CD14-positive monocyte (primary cell): ENCODE results near the gene ELMO1. TPM values are rescaled to one million over a fixed set of nuclear protein-coding genes. Genes with fewer than 3 reads are reported as not detected.

Experiments used
- DNase-seq, 3 donors: peaks; one replicate each; pipeline ENCODE4 v3.0.0-alpha.2; 2011 to 2022
- H2AFZ ChIP-seq: 2 replicates; pipeline ENCODE4 v1.6.0; 2012; ENCODE audit warnings: mild to moderate bottlenecking, low read depth, low read length, inconsistent platforms; ENCODE audit not compliant: insufficient read depth, poor library complexity, severe bottlenecking
- H3K27ac ChIP-seq, 2 donors: 1 replicate in 1 of 2; 2 replicates in 1 of 2; pipeline ENCODE4 v1.5.1; 2012 to 2013; ENCODE audit warnings: low read length in 2 of 2, control low read depth in 1 of 2, inconsistent platforms in 1 of 2, low read depth in 1 of 2, mild to moderate bottlenecking in 1 of 2
- H3K27me3 ChIP-seq, 2 donors: one replicate each; pipeline versions ENCODE4 v1.6.0 to v1.6.1; 2011 to 2013; ENCODE audit warnings: low read length in 2 of 2; ENCODE audit not compliant: control insufficient read depth in 2 of 2, insufficient read depth in 2 of 2
- H3K36me3 ChIP-seq, 2 donors: replicated peaks in 1 of 2; 1 replicate in 1 of 2; 2 replicates in 1 of 2; pipeline versions ENCODE4 v1.5.1 to v1.6.1; 2012 to 2013; ENCODE audit warnings: low read length in 2 of 2, control low read depth in 1 of 2, inconsistent platforms in 1 of 2, mild to moderate bottlenecking in 1 of 2; ENCODE audit not compliant: insufficient read depth in 2 of 2, control insufficient read depth in 1 of 2
- H3K4me1 ChIP-seq, 2 donors: 1 replicate in 1 of 2; 2 replicates in 1 of 2; pipeline versions ENCODE4 v1.5.1 to v1.6.1; 2012 to 2013; ENCODE audit warnings: low read length in 2 of 2, control low read depth in 1 of 2, inconsistent platforms in 1 of 2, mild to moderate bottlenecking in 1 of 2, moderate library complexity in 1 of 2; ENCODE audit not compliant: insufficient read depth in 2 of 2, control insufficient read depth in 1 of 2
- H3K4me2 ChIP-seq: replicated peaks from 2 replicates; pipeline ENCODE3; 2012; ENCODE audit warnings: low read length, moderate library complexity, mild to moderate bottlenecking; ENCODE audit not compliant: poor library complexity, severe bottlenecking; ENCODE audit errors: extremely low read depth
- H3K4me3 ChIP-seq, 3 experiments: fragments of 200-600 bp in 1 of 3; sonication (generic) in 1 of 3; replicated peaks in 1 of 3; 1 replicate in 2 of 3; 2 replicates in 1 of 3; pipeline ENCODE4 v1.5.1; 2011 to 2013; ENCODE audit warnings: low read length in 3 of 3, mild to moderate bottlenecking in 3 of 3, control low read depth in 2 of 3, low read depth in 2 of 3, inconsistent platforms in 1 of 3, moderate library complexity in 1 of 3
- H3K79me2 ChIP-seq: 2 replicates; pipeline ENCODE4 v1.6.0; 2012; ENCODE audit warnings: mild to moderate bottlenecking, control low read depth, inconsistent platforms, low read length, moderate library complexity; ENCODE audit not compliant: insufficient read depth
- H3K9ac ChIP-seq: 2 replicates; pipeline ENCODE4 v1.6.0; 2017; ENCODE audit warnings: low read length, mild to moderate bottlenecking; ENCODE audit not compliant: insufficient read depth, poor library complexity, severe bottlenecking
- H3K9me3 ChIP-seq, 2 donors: replicated peaks in 1 of 2; 1 replicate in 1 of 2; 2 replicates in 1 of 2; pipeline versions ENCODE4 v1.5.1 to v1.6.1; 2012 to 2013; ENCODE audit warnings: low read length in 2 of 2, control low read depth in 1 of 2; ENCODE audit not compliant: control insufficient read depth in 1 of 2, insufficient read depth in 1 of 2
- H4K20me1 ChIP-seq: 2 replicates; pipeline ENCODE4 v1.6.0; 2012; ENCODE audit warnings: mild to moderate bottlenecking, low read length, control low read depth, moderate library complexity; ENCODE audit not compliant: insufficient read depth
- H3K27ac Mint-ChIP-seq, 7 donors: one replicate each; pipeline ENCODE4 v1.8.0; 2020; ENCODE audit warnings: mild to moderate bottlenecking in 7 of 7, mixed read lengths in 7 of 7, moderate library complexity in 6 of 7, inconsistent platforms in 2 of 7
- H3K27me3 Mint-ChIP-seq, 3 donors: one replicate each; pipeline ENCODE4 v1.8.0; 2021 to 2022; ENCODE audit warnings: low read depth in 3 of 3, mild to moderate bottlenecking in 3 of 3, mixed read lengths in 3 of 3, moderate library complexity in 3 of 3, inconsistent platforms in 1 of 3
- H3K36me3 Mint-ChIP-seq, 2 donors: one replicate each; pipeline ENCODE4 v1.8.0; 2020; ENCODE audit warnings: mixed read lengths in 2 of 2, inconsistent platforms in 1 of 2, mild to moderate bottlenecking in 1 of 2
- H3K4me1 Mint-ChIP-seq: one replicate; pipeline ENCODE4 v1.8.0; 2020; ENCODE audit warnings: mild to moderate bottlenecking, mixed read lengths
- H3K4me3 Mint-ChIP-seq, 2 donors: one replicate each; pipeline ENCODE4 v1.8.0; 2020; ENCODE audit warnings: mild to moderate bottlenecking in 2 of 2, mixed read lengths in 2 of 2, moderate library complexity in 1 of 2
- H3K9me3 Mint-ChIP-seq, 7 donors: one replicate each; pipeline ENCODE4 v1.8.0; 2020 to 2022; ENCODE audit warnings: mixed read lengths in 7 of 7, mild to moderate bottlenecking in 6 of 7, moderate library complexity in 6 of 7, inconsistent platforms in 2 of 7
- WGBS: methylation state at CpG from one replicate; pipeline ENCODE4 v1.1.5; 2013; ENCODE audit warnings: missing lambda C conversion rate; ENCODE audit not compliant: insufficient coverage; 5-methylcytosine and 5-hydroxymethylcytosine counted together
- intact Hi-C, 2 donors: fragments of 100-400 bp; cut with micrococcal nuclease; formaldehyde crosslinking; loops; one replicate each; pipeline versions ENCODE4 v1.15.0 to v1.15.1; 2023
- polyA plus RNA-seq, 3 donors: library from polyadenylated mRNA; depleted of rRNA in 1 of 3; unstranded in 2 of 3; stranded (reverse) in 1 of 3; fragments of 300-500 nt in 2 of 3; fragments of >200 nt in 1 of 3; fragmentation: Illumina TruSeq in 2 of 3; gene quantifications; 1 replicate in 2 of 3; 2 replicates in 1 of 3; pipeline ENCODE4 v1.2.3, GENCODE V29; 2012 to 2021
- TF ChIP-seq, protein P1 (sequence below): fragments of 200-600 bp; IDR thresholded peaks from one replicate; pipeline ENCODE4 v1.8.0; 2022; ENCODE audit warnings: antibody characterized with exemption, mild to moderate bottlenecking

ELMO1 gene
- polyA plus RNA-seq, 3 donors: 46.6 to 50.2 (median 46.7) TPM

DNA sequence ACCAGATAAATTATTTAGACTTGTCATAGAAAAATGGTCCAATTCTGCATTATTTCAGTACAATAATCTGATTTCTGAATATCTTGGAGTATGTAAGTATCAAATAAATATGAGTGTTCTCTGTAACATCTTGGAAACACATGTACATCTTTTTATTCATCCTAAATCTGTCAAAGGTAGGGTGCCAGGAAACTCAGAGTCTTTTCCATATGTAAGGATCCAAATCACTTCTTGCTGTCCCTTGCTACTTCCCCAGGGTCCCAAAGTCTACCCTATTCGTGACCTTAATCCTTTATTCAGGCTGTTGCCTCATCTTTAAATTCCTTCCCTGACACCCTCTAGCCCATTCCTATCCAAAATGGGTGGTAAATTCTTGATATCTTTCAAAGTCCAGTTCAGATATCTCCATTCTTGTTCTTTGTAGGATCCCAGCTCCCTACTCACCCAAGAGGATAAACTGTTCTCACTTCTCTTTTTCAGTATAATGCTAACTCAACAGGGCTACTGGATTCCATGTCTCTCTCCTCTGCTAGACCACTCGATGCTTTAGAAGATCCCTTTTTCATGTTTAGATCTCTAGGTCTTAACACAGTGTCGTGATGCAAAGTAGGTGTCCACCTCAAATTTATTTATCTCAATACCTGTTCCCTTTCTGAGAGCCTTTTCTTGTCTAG, 493.1 kb downstream of the ELMO1 start:
- Histone ChIP-seq H3K4me2 (no peak overlapping the region), H3K79me2 (no peaks in the 10 kb centered on the region), H3K27me3 (no peaks in the 10 kb centered on the region), H3K36me3 (no peaks in the 10 kb centered on the region), H3K9me3 (no peaks in the 10 kb centered on the region), H3K4me1 (peaks cover 18 to 25% of the 10 kb centered on the region in 2 donors), H3K4me3 (no peak overlapping the region), H4K20me1 (peaks cover 63% of the 10 kb centered on the region), H3K9ac (no peak overlapping the region), H3K27ac (no peak overlapping the region), H2AFZ (no peak overlapping the region)
- peak overlapping the region in 1 of 7 donors; percentile 23 for H3K27ac Mint-ChIP-seq
- no peak for DNase-seq
- peaks cover 3 to 5% of the 10 kb centered on the region in 2 donors for H3K36me3 Mint-ChIP-seq
- H3K27me3 Mint-ChIP-seq: no peaks in the 10 kb centered on the region
- H3K9me3 Mint-ChIP-seq: no peaks in the 10 kb centered on the region
- H3K4me1 Mint-ChIP-seq: peaks cover 16% of the 10 kb centered on the region
- intact Hi-C loops: no loop called here
- WGBS: 83% methylated on average over 3 of the region's 3 CpGs
- TF ChIP-seq, protein P1, sequence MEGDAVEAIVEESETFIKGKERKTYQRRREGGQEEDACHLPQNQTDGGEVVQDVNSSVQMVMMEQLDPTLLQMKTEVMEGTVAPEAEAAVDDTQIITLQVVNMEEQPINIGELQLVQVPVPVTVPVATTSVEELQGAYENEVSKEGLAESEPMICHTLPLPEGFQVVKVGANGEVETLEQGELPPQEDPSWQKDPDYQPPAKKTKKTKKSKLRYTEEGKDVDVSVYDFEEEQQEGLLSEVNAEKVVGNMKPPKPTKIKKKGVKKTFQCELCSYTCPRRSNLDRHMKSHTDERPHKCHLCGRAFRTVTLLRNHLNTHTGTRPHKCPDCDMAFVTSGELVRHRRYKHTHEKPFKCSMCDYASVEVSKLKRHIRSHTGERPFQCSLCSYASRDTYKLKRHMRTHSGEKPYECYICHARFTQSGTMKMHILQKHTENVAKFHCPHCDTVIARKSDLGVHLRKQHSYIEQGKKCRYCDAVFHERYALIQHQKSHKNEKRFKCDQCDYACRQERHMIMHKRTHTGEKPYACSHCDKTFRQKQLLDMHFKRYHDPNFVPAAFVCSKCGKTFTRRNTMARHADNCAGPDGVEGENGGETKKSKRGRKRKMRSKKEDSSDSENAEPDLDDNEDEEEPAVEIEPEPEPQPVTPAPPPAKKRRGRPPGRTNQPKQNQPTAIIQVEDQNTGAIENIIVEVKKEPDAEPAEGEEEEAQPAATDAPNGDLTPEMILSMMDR: no peak
- H3K4me3 Mint-ChIP-seq: no peak overlapping the region

DNA sequence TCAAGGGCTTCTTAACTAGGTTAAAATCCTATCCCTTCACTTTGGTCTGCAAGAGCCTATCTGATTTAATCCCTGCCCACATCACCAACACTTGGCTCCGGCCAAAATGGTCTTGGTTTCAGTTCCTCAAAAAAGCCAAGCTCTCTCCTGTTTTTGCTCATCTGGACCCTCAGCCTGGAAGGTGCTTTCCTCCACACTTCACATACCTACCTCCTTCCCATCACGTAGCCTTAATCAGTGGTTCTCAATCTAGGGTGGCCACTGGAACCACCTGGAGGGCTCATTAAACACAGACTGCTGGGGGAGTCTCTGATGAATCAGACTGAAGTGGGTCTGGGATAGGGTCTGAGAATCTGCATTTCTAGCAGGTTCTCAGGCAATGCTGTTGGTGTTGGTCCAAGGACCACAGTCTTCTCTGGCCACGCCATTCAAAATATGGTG, 497.4 kb downstream of the ELMO1 start:
- Histone ChIP-seq H3K4me1 (peaks cover 30 to 31% of the 10 kb centered on the region in 2 donors), H3K4me2 (no peak overlapping the region), H3K79me2 (peaks cover 5% of the 10 kb centered on the region), H3K9ac (no peak overlapping the region), H3K27ac (no peak overlapping the region), H4K20me1 (peaks cover 56% of the 10 kb centered on the region), H3K4me3 (no peak overlapping the region), H3K9me3 (no peaks in the 10 kb centered on the region), H3K27me3 (no peaks in the 10 kb centered on the region), H3K36me3 (no peaks in the 10 kb centered on the region), H2AFZ (no peak overlapping the region)
- Mint-ChIP-seq H3K9me3 (no peaks in the 10 kb centered on the region), H3K4me3 (no peak overlapping the region), H3K27ac (peak overlapping the region in 2 of 7 donors; percentile 1 to 2), H3K4me1 (peaks cover 33% of the 10 kb centered on the region), H3K36me3 (peaks cover 22 to 23% of the 10 kb centered on the region in 2 donors), H3K27me3 (no peaks in the 10 kb centered on the region)
- TF ChIP-seq, protein P1: no peak
- intact Hi-C loops: no loop called here
- 50% methylated on average over 2 of the region's 3 CpGs for WGBS
- DNase-seq: peak; percentile 29 to 56 (median 48)
